CD14-positive monocyte (primary cell): Measurements from ENCODE around the gene MOXD1. TPM values are rescaled to one million over a fixed set of nuclear protein-coding genes. Genes with fewer than 3 reads are reported as not detected.

Experiments used
- DNase-seq, 3 donors: peaks; one replicate each; pipeline ENCODE4 v3.0.0-alpha.2; 2011 to 2022
- H2AFZ ChIP-seq: 2 replicates; pipeline ENCODE4 v1.6.0; 2012; ENCODE audit warnings: mild to moderate bottlenecking, low read depth, low read length, inconsistent platforms; ENCODE audit not compliant: insufficient read depth, poor library complexity, severe bottlenecking
- H3K27ac ChIP-seq, 2 donors: 1 replicate in 1 of 2; 2 replicates in 1 of 2; pipeline ENCODE4 v1.5.1; 2012 to 2013; ENCODE audit warnings: low read length in 2 of 2, control low read depth in 1 of 2, inconsistent platforms in 1 of 2, low read depth in 1 of 2, mild to moderate bottlenecking in 1 of 2
- H3K27me3 ChIP-seq, 2 donors: one replicate each; pipeline versions ENCODE4 v1.6.0 to v1.6.1; 2011 to 2013; ENCODE audit warnings: low read length in 2 of 2; ENCODE audit not compliant: control insufficient read depth in 2 of 2, insufficient read depth in 2 of 2
- H3K36me3 ChIP-seq, 2 donors: replicated peaks in 1 of 2; 1 replicate in 1 of 2; 2 replicates in 1 of 2; pipeline versions ENCODE4 v1.5.1 to v1.6.1; 2012 to 2013; ENCODE audit warnings: low read length in 2 of 2, control low read depth in 1 of 2, inconsistent platforms in 1 of 2, mild to moderate bottlenecking in 1 of 2; ENCODE audit not compliant: insufficient read depth in 2 of 2, control insufficient read depth in 1 of 2
- H3K4me1 ChIP-seq, 2 donors: 1 replicate in 1 of 2; 2 replicates in 1 of 2; pipeline versions ENCODE4 v1.5.1 to v1.6.1; 2012 to 2013; ENCODE audit warnings: low read length in 2 of 2, control low read depth in 1 of 2, inconsistent platforms in 1 of 2, mild to moderate bottlenecking in 1 of 2, moderate library complexity in 1 of 2; ENCODE audit not compliant: insufficient read depth in 2 of 2, control insufficient read depth in 1 of 2
- H3K4me2 ChIP-seq: replicated peaks from 2 replicates; pipeline ENCODE3; 2012; ENCODE audit warnings: low read length, moderate library complexity, mild to moderate bottlenecking; ENCODE audit not compliant: poor library complexity, severe bottlenecking; ENCODE audit errors: extremely low read depth
- H3K4me3 ChIP-seq, 3 experiments: fragments of 200-600 bp in 1 of 3; sonication (generic) in 1 of 3; replicated peaks in 1 of 3; 1 replicate in 2 of 3; 2 replicates in 1 of 3; pipeline ENCODE4 v1.5.1; 2011 to 2013; ENCODE audit warnings: low read length in 3 of 3, mild to moderate bottlenecking in 3 of 3, control low read depth in 2 of 3, low read depth in 2 of 3, inconsistent platforms in 1 of 3, moderate library complexity in 1 of 3
- H3K79me2 ChIP-seq: 2 replicates; pipeline ENCODE4 v1.6.0; 2012; ENCODE audit warnings: mild to moderate bottlenecking, control low read depth, inconsistent platforms, low read length, moderate library complexity; ENCODE audit not compliant: insufficient read depth
- H3K9ac ChIP-seq: 2 replicates; pipeline ENCODE4 v1.6.0; 2017; ENCODE audit warnings: low read length, mild to moderate bottlenecking; ENCODE audit not compliant: insufficient read depth, poor library complexity, severe bottlenecking
- H3K9me3 ChIP-seq, 2 donors: replicated peaks in 1 of 2; 1 replicate in 1 of 2; 2 replicates in 1 of 2; pipeline versions ENCODE4 v1.5.1 to v1.6.1; 2012 to 2013; ENCODE audit warnings: low read length in 2 of 2, control low read depth in 1 of 2; ENCODE audit not compliant: control insufficient read depth in 1 of 2, insufficient read depth in 1 of 2
- H4K20me1 ChIP-seq: 2 replicates; pipeline ENCODE4 v1.6.0; 2012; ENCODE audit warnings: mild to moderate bottlenecking, low read length, control low read depth, moderate library complexity; ENCODE audit not compliant: insufficient read depth
- H3K27ac Mint-ChIP-seq, 7 donors: one replicate each; pipeline ENCODE4 v1.8.0; 2020; ENCODE audit warnings: mild to moderate bottlenecking in 7 of 7, mixed read lengths in 7 of 7, moderate library complexity in 6 of 7, inconsistent platforms in 2 of 7
- H3K27me3 Mint-ChIP-seq, 3 donors: one replicate each; pipeline ENCODE4 v1.8.0; 2021 to 2022; ENCODE audit warnings: low read depth in 3 of 3, mild to moderate bottlenecking in 3 of 3, mixed read lengths in 3 of 3, moderate library complexity in 3 of 3, inconsistent platforms in 1 of 3
- H3K36me3 Mint-ChIP-seq, 2 donors: one replicate each; pipeline ENCODE4 v1.8.0; 2020; ENCODE audit warnings: mixed read lengths in 2 of 2, inconsistent platforms in 1 of 2, mild to moderate bottlenecking in 1 of 2
- H3K4me1 Mint-ChIP-seq: one replicate; pipeline ENCODE4 v1.8.0; 2020; ENCODE audit warnings: mild to moderate bottlenecking, mixed read lengths
- H3K4me3 Mint-ChIP-seq, 2 donors: one replicate each; pipeline ENCODE4 v1.8.0; 2020; ENCODE audit warnings: mild to moderate bottlenecking in 2 of 2, mixed read lengths in 2 of 2, moderate library complexity in 1 of 2
- H3K9me3 Mint-ChIP-seq, 7 donors: one replicate each; pipeline ENCODE4 v1.8.0; 2020 to 2022; ENCODE audit warnings: mixed read lengths in 7 of 7, mild to moderate bottlenecking in 6 of 7, moderate library complexity in 6 of 7, inconsistent platforms in 2 of 7
- CTCF ChIP-seq: fragments of 200-600 bp; IDR thresholded peaks from one replicate; pipeline ENCODE4 v1.8.0; 2022; ENCODE audit warnings: antibody characterized with exemption, mild to moderate bottlenecking
- WGBS: methylation state at CpG from one replicate; pipeline ENCODE4 v1.1.5; 2013; ENCODE audit warnings: missing lambda C conversion rate; ENCODE audit not compliant: insufficient coverage; 5-methylcytosine and 5-hydroxymethylcytosine counted together
- intact Hi-C, 2 donors: fragments of 100-400 bp; cut with micrococcal nuclease; formaldehyde crosslinking; loops; one replicate each; pipeline versions ENCODE4 v1.15.0 to v1.15.1; 2023
- polyA plus RNA-seq, 3 donors: library from polyadenylated mRNA; depleted of rRNA in 1 of 3; unstranded in 2 of 3; stranded (reverse) in 1 of 3; fragments of 300-500 nt in 2 of 3; fragments of >200 nt in 1 of 3; fragmentation: Illumina TruSeq in 2 of 3; gene quantifications; 1 replicate in 2 of 3; 2 replicates in 1 of 3; pipeline ENCODE4 v1.2.3, GENCODE V29; 2012 to 2021

Gene MOXD1
- polyA plus RNA-seq, 3 donors, result not detected

GRCh38 chr6:132369526-132369925 is 31.7 kb downstream of the MOXD1 start:
- TF ChIP-seq CTCF, result no peak
- H3K27me3 Mint-ChIP-seq, result peaks cover 0 to 3% (median 0%) of the 10 kb centered on the region in 3 donors
- H3K4me2 ChIP-seq, result no peak overlapping the region
- no peaks in the 10 kb centered on the region for H3K36me3 Mint-ChIP-seq
- no peaks in the 10 kb centered on the region for H3K4me1 ChIP-seq
- no peaks in the 10 kb centered on the region for H3K9me3 Mint-ChIP-seq
- H3K27me3 ChIP-seq, result no peaks in the 10 kb centered on the region
- H3K79me2 ChIP-seq, result no peaks in the 10 kb centered on the region
- intact Hi-C loops, result no loop called here
- H3K36me3 ChIP-seq, result no peaks in the 10 kb centered on the region
- no peak overlapping the region for H3K27ac ChIP-seq
- H3K4me3 ChIP-seq, result no peak overlapping the region
- no peaks in the 10 kb centered on the region for H4K20me1 ChIP-seq
- WGBS, result no CpG with 5 or more reads among the region's 4 CpGs
- H3K4me1 Mint-ChIP-seq, result no peaks in the 10 kb centered on the region
- no peak overlapping the region for H3K9ac ChIP-seq
- H3K27ac Mint-ChIP-seq, result no peak overlapping the region
- no peak overlapping the region for H3K4me3 Mint-ChIP-seq
- H2AFZ ChIP-seq, result no peak overlapping the region
- DNase-seq, result no peak
- H3K9me3 ChIP-seq, result no peaks in the 10 kb centered on the region

GRCh38 chr6:132368916-132369481 is 32.3 kb downstream of the MOXD1 start:
- Histone ChIP-seq H4K20me1 (no peaks in the 10 kb centered on the region), H3K79me2 (no peaks in the 10 kb centered on the region), H3K9me3 (no peaks in the 10 kb centered on the region), H3K9ac (no peak overlapping the region), H3K4me2 (no peak overlapping the region), H3K27me3 (no peaks in the 10 kb centered on the region), H3K4me1 (no peaks in the 10 kb centered on the region), H3K27ac (no peak overlapping the region), H3K4me3 (no peak overlapping the region), H2AFZ (no peak overlapping the region), H3K36me3 (no peaks in the 10 kb centered on the region)
- no peak for DNase-seq
- intact Hi-C loops, result no loop called here
- no peak for TF ChIP-seq CTCF
- Mint-ChIP-seq H3K27me3 (peaks cover 0 to 3% (median 0%) of the 10 kb centered on the region in 3 donors), H3K9me3 (no peaks in the 10 kb centered on the region), H3K36me3 (no peaks in the 10 kb centered on the region), H3K4me1 (no peaks in the 10 kb centered on the region), H3K4me3 (no peak overlapping the region), H3K27ac (no peak overlapping the region)
- WGBS, result 77% methylated on average over 4 of the region's 7 CpGs
